ENCODE data around the gene TRPM3. TPM values are rescaled to one million over a fixed set of nuclear protein-coding genes. Genes with fewer than 3 reads are reported as not detected.

The TRPM3 gene
- total RNA-seq, 1 donor: under 0.01 TPM

- TF ChIP-seq CTCF (IDR thresholded peaks at IDR 0.05; ENCODE audit: insufficient read depth, low read depth, low read length): no peak
- no peak overlapping the region for H3K4me3 ChIP-seq (ENCODE audit: low read depth, low read length)
- no peak for DNase-seq (ENCODE audit: low read depth)
Observed at GRCh38 chr9:70856411-70856810, 265.0 kb downstream of the TRPM3 start.

DNA sequence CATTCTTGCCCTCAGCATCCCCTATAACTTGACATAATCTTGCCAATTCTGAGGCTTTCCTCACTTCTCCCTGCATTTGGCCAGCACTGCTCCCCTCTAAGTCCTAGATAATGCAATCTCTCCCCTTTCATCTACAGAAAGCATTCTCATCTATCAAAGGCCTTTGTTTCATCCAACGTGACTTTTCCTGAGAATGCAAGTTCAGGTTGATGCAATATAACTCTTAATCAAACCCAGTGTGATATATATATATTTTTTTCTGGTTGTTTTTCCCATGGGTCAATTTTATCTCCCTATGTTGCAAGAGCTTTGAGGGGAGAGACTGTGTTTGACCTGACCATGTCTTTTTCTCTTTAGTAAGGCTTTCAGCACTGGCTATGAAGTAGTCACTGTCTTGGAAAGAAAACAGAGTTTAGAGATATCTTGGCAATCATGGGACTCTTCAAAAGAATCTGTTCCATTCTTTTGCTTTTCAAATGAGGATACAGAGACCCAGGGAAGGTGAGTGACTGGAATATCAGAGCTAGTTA is 268.6 kb downstream of the TRPM3 start:
- no peak for DNase-seq (ENCODE audit: low read depth)
- TF ChIP-seq CTCF (IDR thresholded peaks at IDR 0.05; ENCODE audit: insufficient read depth, low read depth, low read length): no peak

DNA sequence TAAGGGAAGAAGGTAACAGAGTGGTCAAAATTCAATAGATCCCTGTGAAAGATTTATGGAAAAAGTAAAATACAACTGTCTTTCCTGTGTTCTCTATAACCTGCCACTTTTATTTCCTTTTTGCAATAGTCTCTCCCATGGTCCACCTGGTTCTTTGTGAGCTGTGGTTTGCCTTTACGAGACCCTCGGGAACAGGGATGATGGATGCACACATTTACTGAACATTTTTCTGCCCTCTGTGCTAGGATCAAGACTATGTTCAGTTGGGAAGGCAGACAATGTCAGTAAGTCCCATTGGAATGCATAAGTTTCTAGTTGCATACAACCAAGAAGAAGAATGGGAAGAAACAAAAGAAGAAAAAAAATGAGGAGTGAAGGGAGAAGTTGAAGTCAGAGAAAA is 281.2 kb downstream of the TRPM3 start:
- H3K4me3 ChIP-seq (ENCODE audit: low read depth, low read length): no peak overlapping the region
- no peak for TF ChIP-seq CTCF (IDR thresholded peaks at IDR 0.05; ENCODE audit: insufficient read depth, low read depth, low read length)
- DNase-seq (ENCODE audit: low read depth): no peak

More for the DNA sequence above, 268.6 kb downstream of the TRPM3 start:
- H3K4me3 ChIP-seq (ENCODE audit: low read depth, low read length): no peak overlapping the region

GRCh38 chr9:70835323-70835722 is 286.1 kb downstream of the TRPM3 start:
- H3K4me3 ChIP-seq (ENCODE audit: low read depth, low read length): no peak overlapping the region
- no peak for DNase-seq (ENCODE audit: low read depth)
- no peak for TF ChIP-seq CTCF (IDR thresholded peaks at IDR 0.05; ENCODE audit: insufficient read depth, low read depth, low read length)

GRCh38 chr9:70832492-70832891 is 288.9 kb downstream of the TRPM3 start:
- no peak overlapping the region for H3K4me3 ChIP-seq (ENCODE audit: low read depth, low read length)
- TF ChIP-seq CTCF (IDR thresholded peaks at IDR 0.05; ENCODE audit: insufficient read depth, low read depth, low read length): no peak
- no peak for DNase-seq (ENCODE audit: low read depth)

GRCh38 chr9:70830618-70831017 is 290.8 kb downstream of the TRPM3 start:
- H3K4me3 ChIP-seq (ENCODE audit: low read depth, low read length): no peak overlapping the region
- DNase-seq (ENCODE audit: low read depth): no peak
- no peak for TF ChIP-seq CTCF (IDR thresholded peaks at IDR 0.05; ENCODE audit: insufficient read depth, low read depth, low read length)

GRCh38 chr9:70829591-70830265 is 291.7 kb downstream of the TRPM3 start:
- TF ChIP-seq CTCF (IDR thresholded peaks at IDR 0.05; ENCODE audit: insufficient read depth, low read depth, low read length): no peak
- no peak for DNase-seq (ENCODE audit: low read depth)
- no peak overlapping the region for H3K4me3 ChIP-seq (ENCODE audit: low read depth, low read length)

Measured in fibroblast of villous mesenchyme (primary cell).